A673 (cell line): Measurements from ENCODE around the gene MEGF10. TPM values are rescaled to one million over a fixed set of nuclear protein-coding genes. Genes with fewer than 3 reads are reported as not detected.
"Not testable (repeated sequence)": the region's sequence is repeated elsewhere in the genome, so short reads cannot be mapped to it uniquely, and the experiment has no call there.

Source experiments
- BruUV-seq: library from RNA; stranded (reverse); fragments of 400-500 nt; replicated peaks from 2 replicates; lab custom pipeline; 2021; lab: Mats Ljungman, UMichigan
- CTCF ChIA-PET: fragments of 300-600 bp; sonication (Branson Sonifier 250); formaldehyde crosslinking; loops from one replicate; lab custom pipeline; 2022; ENCODE audit warnings: antibody characterized with exemption; lab: Charles Lee
- POLR2A ChIA-PET: fragments of 300-600 bp; sonication (Branson Sonifier 250); formaldehyde crosslinking; loops from one replicate; lab custom pipeline; 2022; ENCODE audit warnings: antibody characterized with exemption; ENCODE audit not compliant: low non-redundant PET; lab: Charles Lee
- DNase-seq: peaks from one replicate; pipeline ENCODE4 v3.0.0-alpha.2; 2015; ENCODE audit warnings: low spot score
- H3K27ac ChIP-seq: fragments of 200-600 bp; sonication (generic); 2 replicates; pipeline ENCODE4 v1.5.1; 2016; ENCODE audit warnings: mixed run types, low read depth, mild to moderate bottlenecking, mixed read lengths, antibody characterized with exemption, low read length; ENCODE audit not compliant: poor library complexity, severe bottlenecking
- H3K27me3 ChIP-seq: fragments of 200-600 bp; sonication (generic); replicated peaks from 2 replicates; pipeline ENCODE4 v1.6.1; 2017; ENCODE audit warnings: mixed run types, low read depth, mild to moderate bottlenecking, mixed read lengths, antibody characterized with exemption, low read length; ENCODE audit not compliant: insufficient read depth, poor library complexity
- H3K36me3 ChIP-seq: fragments of 200-600 bp; sonication (generic); 2 replicates; pipeline ENCODE4 v1.6.1; 2016; ENCODE audit warnings: mixed run types, mild to moderate bottlenecking, mixed read lengths, antibody characterized with exemption, low read length; ENCODE audit not compliant: insufficient read depth, poor library complexity, severe bottlenecking
- H3K4me1 ChIP-seq: fragments of 200-600 bp; sonication (generic); 2 replicates; pipeline ENCODE4 v1.6.1; 2017; ENCODE audit warnings: mixed run types, mild to moderate bottlenecking, mixed read lengths, antibody characterized with exemption, low read length; ENCODE audit not compliant: insufficient read depth, poor library complexity, severe bottlenecking
- H3K4me3 ChIP-seq: fragments of 200-600 bp; sonication (generic); 2 replicates; pipeline ENCODE4 v1.5.1; 2016; ENCODE audit warnings: low read depth, mixed run types, mild to moderate bottlenecking, mixed read lengths, low read length; ENCODE audit not compliant: poor library complexity, severe bottlenecking
- H3K9me3 ChIP-seq: fragments of 200-600 bp; sonication (generic); 2 replicates; pipeline ENCODE4 v1.6.1; 2016; ENCODE audit warnings: mixed run types, low read depth, mild to moderate bottlenecking, mixed read lengths, antibody characterized with exemption, low read length; ENCODE audit not compliant: poor library complexity, severe bottlenecking
- EZH2 ChIP-seq: fragments of 200-600 bp; sonication (generic); IDR thresholded peaks from 2 replicates; pipeline ENCODE4 v1.6.1; 2017; ENCODE audit warnings: borderline replicate concordance, low read depth, mild to moderate bottlenecking, mixed read lengths, antibody characterized with exemption, low read length; ENCODE audit not compliant: poor library complexity, severe bottlenecking
- intact Hi-C: fragments of 100-400 bp; cut with micrococcal nuclease; formaldehyde crosslinking; loops from one replicate; pipeline ENCODE4 v1.10.0; 2022; ENCODE audit not compliant: unreplicated experiment
- total RNA-seq: library from RNA; stranded (reverse); gene quantifications from 2 replicates; pipeline ENCODE4 v1.2.3, GENCODE V29; 2021
- TF ChIP-seq, protein P1 (sequence below): fragments of 300-800, 200-600 bp; sonication (generic); conservative IDR thresholded peaks from 2 replicates; pipeline ENCODE4 v1.5.1; 2017; ENCODE audit warnings: low read depth, mild to moderate bottlenecking, antibody characterized with exemption, low read length, moderate library complexity, mixed read lengths

Gene MEGF10
- total RNA-seq, 1 experiment from 2014 or later: 0.71 TPM

DNA sequence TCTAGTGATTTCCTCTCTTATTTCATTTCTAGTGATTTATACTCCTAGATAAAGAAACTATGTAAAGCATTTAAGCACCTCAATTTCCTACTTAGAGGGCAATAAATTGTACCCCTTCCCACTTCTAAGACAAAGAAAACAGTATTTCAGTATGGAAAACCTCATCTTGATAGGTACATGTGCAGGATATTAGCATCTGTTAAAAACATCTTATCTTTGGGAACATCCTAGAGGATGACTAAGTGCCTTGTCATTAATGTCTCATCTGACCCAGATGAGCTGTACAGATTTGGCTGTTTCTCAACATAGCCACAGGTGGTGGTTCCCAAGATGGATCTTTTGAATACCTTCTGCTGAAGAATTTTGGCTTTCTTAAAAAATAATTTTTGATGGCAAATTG lies 5.7 kb downstream of the MEGF10 start:
- DNase-seq: peak; percentile 41
- Histone ChIP-seq H3K36me3 (no peaks in the 10 kb centered on the region), H3K27ac (no peak overlapping the region), H3K4me1 (no peaks in the 10 kb centered on the region), H3K4me3 (no peak overlapping the region), H3K9me3 (no peaks in the 10 kb centered on the region), H3K27me3 (peaks cover 5% of the 10 kb centered on the region)
- BruUV-seq: no TSS peak
- intact Hi-C loops: no loop called here
- ChIA-PET CTCF (no interaction called here), POLR2A (no interaction called here)
- TF ChIP-seq, protein P1, sequence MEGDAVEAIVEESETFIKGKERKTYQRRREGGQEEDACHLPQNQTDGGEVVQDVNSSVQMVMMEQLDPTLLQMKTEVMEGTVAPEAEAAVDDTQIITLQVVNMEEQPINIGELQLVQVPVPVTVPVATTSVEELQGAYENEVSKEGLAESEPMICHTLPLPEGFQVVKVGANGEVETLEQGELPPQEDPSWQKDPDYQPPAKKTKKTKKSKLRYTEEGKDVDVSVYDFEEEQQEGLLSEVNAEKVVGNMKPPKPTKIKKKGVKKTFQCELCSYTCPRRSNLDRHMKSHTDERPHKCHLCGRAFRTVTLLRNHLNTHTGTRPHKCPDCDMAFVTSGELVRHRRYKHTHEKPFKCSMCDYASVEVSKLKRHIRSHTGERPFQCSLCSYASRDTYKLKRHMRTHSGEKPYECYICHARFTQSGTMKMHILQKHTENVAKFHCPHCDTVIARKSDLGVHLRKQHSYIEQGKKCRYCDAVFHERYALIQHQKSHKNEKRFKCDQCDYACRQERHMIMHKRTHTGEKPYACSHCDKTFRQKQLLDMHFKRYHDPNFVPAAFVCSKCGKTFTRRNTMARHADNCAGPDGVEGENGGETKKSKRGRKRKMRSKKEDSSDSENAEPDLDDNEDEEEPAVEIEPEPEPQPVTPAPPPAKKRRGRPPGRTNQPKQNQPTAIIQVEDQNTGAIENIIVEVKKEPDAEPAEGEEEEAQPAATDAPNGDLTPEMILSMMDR: no peak

DNA sequence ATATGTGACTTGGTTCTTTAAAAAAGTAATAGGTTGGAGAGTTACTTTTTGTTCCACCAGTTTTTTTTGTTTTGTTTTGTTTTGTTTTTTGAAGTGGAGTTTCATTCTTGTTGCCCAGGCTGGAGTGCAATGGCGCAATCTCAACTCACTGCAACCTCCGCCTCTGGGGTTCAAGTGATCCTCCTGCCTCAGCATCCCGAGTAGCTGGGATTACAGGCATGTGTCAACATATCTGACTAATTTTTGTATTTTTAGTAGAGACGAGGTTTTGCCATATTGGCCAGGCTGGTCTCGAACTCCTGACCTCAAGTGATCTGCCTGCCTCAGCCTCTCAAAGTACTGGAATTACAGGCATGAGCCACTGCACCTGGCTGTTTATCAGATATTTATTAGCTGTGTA lies 6.3 kb downstream of the MEGF10 start:
- POLR2A ChIA-PET, CTCF ChIA-PET: not testable (repeated sequence)

DNA sequence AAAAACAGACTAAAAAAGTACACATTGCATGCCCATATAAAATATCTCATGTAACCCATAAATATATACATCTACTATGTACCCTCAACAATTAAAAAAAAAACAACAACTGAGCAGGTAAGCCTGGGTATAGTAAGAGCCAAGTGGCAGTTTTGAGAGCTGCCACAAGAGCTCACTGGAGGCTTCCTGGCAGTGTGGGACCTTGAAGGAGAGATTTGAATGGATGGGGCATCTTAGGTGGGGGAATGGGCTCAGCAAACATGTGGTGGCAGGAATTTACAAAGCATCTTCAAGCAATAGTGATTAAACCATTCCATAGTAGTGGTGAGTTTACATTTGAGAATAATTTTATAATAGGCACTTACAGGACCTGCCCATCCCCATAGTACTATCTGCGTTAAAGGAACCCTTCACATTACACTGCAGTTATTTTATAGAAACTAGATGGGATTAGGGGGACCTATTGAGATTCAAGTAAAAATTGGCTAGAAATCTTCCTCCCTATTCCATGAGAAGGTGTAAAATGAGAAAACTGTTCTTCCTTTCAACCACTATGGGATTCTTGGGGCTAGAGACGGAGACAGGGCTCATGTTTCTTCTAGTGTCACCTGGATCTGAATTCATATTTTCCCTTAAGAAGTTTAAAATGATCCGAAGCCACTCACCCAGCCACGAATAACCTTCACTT lies 6.9 kb downstream of the MEGF10 start:
- Histone ChIP-seq H3K27ac (no peak overlapping the region), H3K9me3 (no peaks in the 10 kb centered on the region), H3K36me3 (no peaks in the 10 kb centered on the region), H3K4me1 (no peaks in the 10 kb centered on the region), H3K27me3 (no peaks in the 10 kb centered on the region), H3K4me3 (no peak overlapping the region)
- intact Hi-C loops: no loop called here
- no peak for TF ChIP-seq EZH2
- TF ChIP-seq, protein P1: no peak
- POLR2A ChIA-PET: no interaction called here
- DNase-seq: no peak
- CTCF ChIA-PET: interaction anchor here (0.6 kb wide), 1 partner anchor 1015 kb away, joined by 3 read pairs; no protein-coding TSS in a partner anchor
- BruUV-seq: no TSS peak

More for the DNA sequence above, 6.3 kb downstream of the MEGF10 start:
- H3K27ac ChIP-seq, H3K4me3 ChIP-seq, intact Hi-C loops, BruUV-seq, DNase-seq, H3K4me1 ChIP-seq, H3K36me3 ChIP-seq, H3K27me3 ChIP-seq, H3K9me3 ChIP-seq: not testable (repeated sequence)

DNA sequence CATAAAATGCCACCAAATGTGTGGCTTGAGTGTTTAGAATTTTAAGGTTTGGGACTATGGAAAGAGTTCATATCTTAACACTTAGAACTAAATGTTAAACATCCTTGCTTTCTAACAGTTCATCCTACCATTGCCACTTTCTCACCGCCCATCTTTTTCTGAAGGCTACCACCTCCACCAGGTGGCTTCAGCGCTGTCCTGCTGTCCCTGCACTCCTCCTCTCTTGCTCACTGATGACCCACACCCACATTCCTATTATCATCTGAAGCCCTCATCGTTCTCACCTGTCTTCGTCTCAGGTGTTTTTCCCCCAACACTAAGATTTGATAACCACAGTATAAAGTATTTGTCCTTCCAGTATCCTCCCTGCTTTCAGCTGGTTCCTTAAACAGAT lies 7.4 kb downstream of the MEGF10 start:
- DNase-seq: no peak
- CTCF ChIA-PET: no interaction called here
- no peaks in the 10 kb centered on the region for H3K9me3 ChIP-seq
- H3K36me3 ChIP-seq: no peaks in the 10 kb centered on the region
- POLR2A ChIA-PET: no interaction called here
- H3K27me3 ChIP-seq: no peaks in the 10 kb centered on the region
- H3K27ac ChIP-seq: no peak overlapping the region
- intact Hi-C loops: no loop called here
- no peak overlapping the region for H3K4me3 ChIP-seq
- H3K4me1 ChIP-seq: no peaks in the 10 kb centered on the region
- no peak for TF ChIP-seq EZH2
- TF ChIP-seq, protein P1: no peak
- BruUV-seq: no TSS peak
